GM23338 (cell line): ENCODE results near the gene MCRIP1. TPM values are rescaled to one million over a fixed set of nuclear protein-coding genes. Genes with fewer than 3 reads are reported as not detected.
A peak's percentile ranks its signal among the peaks of the same experiment; 100 is the strongest.

Experiments
- ATAC-seq: fragments of 200-7000 bp; cut with Tn5 transposase; 3 replicates; pipeline ENCODE4 v1.9.1; 2020
- DNase-seq: peaks from one replicate; pipeline ENCODE4 v3.0.0-alpha.2; 2015; ENCODE audit warnings: low spot score
- H2AFZ ChIP-seq: fragments of 200-600 bp; sonication (generic); 2 replicates; pipeline ENCODE4 v1.8.0; 2016; ENCODE audit warnings: antibody characterized with exemption, mild to moderate bottlenecking, moderate library complexity
- H3F3A ChIP-seq: fragments of 200-600 bp; sonication (generic); replicated peaks from 2 replicates; pipeline ENCODE4 v1.8.0; 2017; ENCODE audit warnings: antibody characterized with exemption, mixed run types, low read depth
- H3K27ac ChIP-seq: fragments of 200-600 bp; sonication (generic); 2 replicates; pipeline ENCODE4 v1.6.1; 2016; ENCODE audit warnings: low read depth
- H3K27me3 ChIP-seq: fragments of 200-600 bp; sonication (generic); 2 replicates; pipeline ENCODE4 v1.8.0; 2016; ENCODE audit warnings: mild to moderate bottlenecking, mixed run types, moderate library complexity; ENCODE audit not compliant: insufficient read depth
- H3K36me3 ChIP-seq: fragments of 200-600 bp; sonication (generic); 2 replicates; pipeline ENCODE4 v1.8.0; 2016; ENCODE audit warnings: mild to moderate bottlenecking; ENCODE audit not compliant: insufficient read depth
- H3K4me1 ChIP-seq: fragments of 200-600 bp; sonication (generic); 2 replicates; pipeline ENCODE4 v1.8.0; 2016; ENCODE audit warnings: mild to moderate bottlenecking, moderate library complexity; ENCODE audit not compliant: insufficient read depth
- H3K4me2 ChIP-seq: fragments of 200-600 bp; sonication (generic); 2 replicates; pipeline ENCODE4 v1.7.1; 2017; ENCODE audit warnings: mixed run types
- H3K4me3 ChIP-seq: fragments of 200-600 bp; sonication (generic); 2 replicates; pipeline ENCODE4 v1.6.1; 2016; ENCODE audit warnings: mixed run types
- H3K79me2 ChIP-seq: fragments of 200-600 bp; sonication (generic); replicated peaks from 2 replicates; pipeline ENCODE4 v1.8.0; 2017; ENCODE audit warnings: mild to moderate bottlenecking; ENCODE audit not compliant: insufficient read depth
- H3K9me2 ChIP-seq: fragments of 200-600 bp; sonication (generic); 2 replicates; pipeline ENCODE4 v1.8.0; 2017; ENCODE audit not compliant: insufficient read depth
- H4K20me1 ChIP-seq: fragments of 200-600 bp; sonication (generic); replicated peaks from 2 replicates; pipeline ENCODE4 v1.8.0; 2017; ENCODE audit warnings: mild to moderate bottlenecking; ENCODE audit not compliant: insufficient read depth
- H3K27ac Mint-ChIP-seq: 2 replicates; pipeline ENCODE4 v1.8.0; 2020; ENCODE audit warnings: inconsistent platforms, mild to moderate bottlenecking, moderate library complexity, mixed read lengths
- H3K27me3 Mint-ChIP-seq: 3 replicates; pipeline ENCODE4 v1.8.0; 2022; ENCODE audit warnings: low read depth, mild to moderate bottlenecking, moderate library complexity, mixed read lengths, inconsistent platforms; ENCODE audit not compliant: insufficient read depth, poor library complexity
- H3K36me3 Mint-ChIP-seq: 3 replicates; pipeline ENCODE4 v1.8.0; 2021; ENCODE audit warnings: low read depth, mild to moderate bottlenecking, inconsistent platforms, moderate library complexity, mixed read lengths
- H3K4me1 Mint-ChIP-seq: 3 replicates; pipeline ENCODE4 v1.8.0; 2020; ENCODE audit warnings: mild to moderate bottlenecking, inconsistent platforms, mixed read lengths
- H3K4me3 Mint-ChIP-seq: 3 replicates; pipeline ENCODE4 v1.8.0; 2021; ENCODE audit warnings: moderate library complexity, mild to moderate bottlenecking, inconsistent platforms, mixed read lengths
- H3K9me3 Mint-ChIP-seq: 3 replicates; pipeline ENCODE4 v1.8.0; 2020; ENCODE audit warnings: moderate library complexity, mild to moderate bottlenecking, inconsistent platforms, mixed read lengths
- CREB1 ChIP-seq: fragments of 250-450 bp; sonication (Bioruptor Pico); IDR thresholded peaks from 2 replicates; pipeline ENCODE4 v1.5.0; 2020; ENCODE audit warnings: low read depth, mild to moderate bottlenecking, moderate library complexity
- CTCF ChIP-seq, 2 experiments: fragments of 200-600 bp in 1 of 2; sonication (generic) in 1 of 2; conservative IDR thresholded peaks; 2 replicates each; pipeline versions ENCODE4 v1.5.1 to v1.6.1; 2016 to 2017; ENCODE audit warnings: antibody characterized with exemption in 2 of 2, low read depth in 2 of 2, mild to moderate bottlenecking in 2 of 2, moderate library complexity in 1 of 2
- EZH2phosphoT487 ChIP-seq: fragments of 200-600 bp; sonication (generic); IDR thresholded peaks from one replicate; pipeline ENCODE4 v1.8.1; 2018; ENCODE audit warnings: antibody characterized with exemption; ENCODE audit not compliant: unreplicated experiment
- POLR2AphosphoS5 ChIP-seq: IDR thresholded peaks from 2 replicates; pipeline ENCODE4 v1.6.1; 2016; ENCODE audit warnings: antibody characterized with exemption, low read depth
- REST ChIP-seq: IDR thresholded peaks from one replicate; pipeline ENCODE4 v1.6.1; 2018; ENCODE audit warnings: antibody characterized with exemption; ENCODE audit not compliant: unreplicated experiment
- polyA plus RNA-seq: library from polyadenylated mRNA; unstranded; fragments of >200 nt; fragmentation: Nextera tagmentation; extraction: Ambion mirVana; gene quantifications from 2 replicates; pipeline ENCODE4 v1.2.1, GENCODE V29; 2016
- total RNA-seq: library from RNA; depleted of rRNA; stranded (reverse); fragments of >200 nt; shearing (Covaris generic); gene quantifications from 2 replicates; pipeline ENCODE4 v1.2.3, GENCODE V29; 2014

Gene MCRIP1
- total and polyA plus RNA-seq, 2 experiments from 2014 or later: 85.2 to 101 TPM

- TF ChIP-seq REST: no peak
- no peak for TF ChIP-seq POLR2AphosphoS5
- no peak for TF ChIP-seq CREB1 (CRISPR knock-in tag)
- TF ChIP-seq EZH2phosphoT487: no peak
These were observed 4.4 kb downstream of the MCRIP1 start (continued) for GRCh38 chr17:81828656-81829055.

- no peaks in the 10 kb centered on the region; the same call in 1 of the 2 replicates for H3K79me2 ChIP-seq
- H3K4me2 ChIP-seq: no peak overlapping the region
- H3K27ac ChIP-seq: no peak overlapping the region
- Mint-ChIP-seq H3K4me1 (peaks cover 17% of the 10 kb centered on the region), H3K27me3 (peaks cover 8% of the 10 kb centered on the region), H3K4me3 (no peak overlapping the region; the same call in 2 of the 3 replicates), H3K27ac (peak overlapping the region; percentile 8), H3K9me3 (no peaks in the 10 kb centered on the region), H3K36me3 (no peaks in the 10 kb centered on the region; the same call in 2 of the 3 replicates)
- no peak overlapping the region for H2AFZ ChIP-seq
- peak; percentile 69 for DNase-seq
- no peaks in the 10 kb centered on the region for H3K27me3 ChIP-seq
- H3F3A ChIP-seq: 0 out of 2 replicates have a peak, but pooled peaks cover 5% of the 10 kb centered on the region
- no peaks in the 10 kb centered on the region for H3K9me2 ChIP-seq
- no peaks in the 10 kb centered on the region; the same call in 1 of the 2 replicates for H4K20me1 ChIP-seq
- H3K4me3 ChIP-seq: no peak overlapping the region
- H3K36me3 ChIP-seq: no peaks in the 10 kb centered on the region
- TF ChIP-seq CTCF (conservative IDR thresholded peaks at IDR 0.05; ENCODE audit: low read depth in 2 of 2) (peak; percentile 33 to 49), REST (no peak)
- H3K4me1 ChIP-seq: no peaks in the 10 kb centered on the region; the same call in 1 of the 2 replicates
- peak; percentile 65 for ATAC-seq
These were observed 7.1 kb downstream of the MCRIP1 start for GRCh38 chr17:81825841-81826466.
